HG02588 (cell line): ENCODE results near the gene EIF2A.
"Not testable (repeated sequence)": the region's sequence is repeated elsewhere in the genome, so short reads cannot be mapped to it uniquely, and the experiment has no call there.

Experiments
- ATAC-seq: cut with Tn5 transposase; IDR thresholded peaks from one replicate; pipeline ENCODE4 v1.9.1; 2021; ENCODE audit warnings: mild to moderate bottlenecking, moderate library complexity; ENCODE audit not compliant: unreplicated experiment

The EIF2A gene

GRCh38 chr3:150600647-150601530 is 54.3 kb downstream of the EIF2A start:
- not testable (repeated sequence) for ATAC-seq

GRCh38 chr3:150602426-150603152 is 56.0 kb downstream of the EIF2A start:
- peak; percentile 5 for ATAC-seq

GRCh38 chr3:150603153-150603979 is 56.8 kb downstream of the EIF2A start, which contains the start of gene SELENOT:
Gene SELENOT (plus strand): TSS chr3:150603321. CDS start chr3:150603363, 42 bp downstream.
- peak; percentile 60 for ATAC-seq

GRCh38 chr3:150603980-150604319 is 57.4 kb downstream of the EIF2A start:
- ATAC-seq, result peak; percentile 0

GRCh38 chr3:150605998-150606641 is 59.5 kb downstream of the EIF2A start:
- no peak for ATAC-seq

- no peak for ATAC-seq
Measured at GRCh38 chr3:150607267-150608065, 60.9 kb downstream of the EIF2A start.

- ATAC-seq, result no peak
Measured at GRCh38 chr3:150609988-150610387, 63.4 kb downstream of the EIF2A start.

- no peak for ATAC-seq
Measured at GRCh38 chr3:150610785-150611184, 64.2 kb downstream of the EIF2A start.

- ATAC-seq, result no peak
Measured at GRCh38 chr3:150611666-150612065, 65.1 kb downstream of the EIF2A start.

- no peak for ATAC-seq
Measured at GRCh38 chr3:150612494-150612893, 65.9 kb downstream of the EIF2A start.

GRCh38 chr3:150613034-150613433 is 66.4 kb downstream of the EIF2A start:
- no peak for ATAC-seq

- ATAC-seq, result no peak
Measured at GRCh38 chr3:150613709-150614480, 67.3 kb downstream of the EIF2A start.

- no peak for ATAC-seq
Measured at GRCh38 chr3:150620002-150620689, 73.6 kb downstream of the EIF2A start.

GRCh38 chr3:150622955-150623354 is 76.4 kb downstream of the EIF2A start:
- not testable (repeated sequence) for ATAC-seq

GRCh38 chr3:150623945-150624344 is 77.4 kb downstream of the EIF2A start:
- no peak for ATAC-seq

GRCh38 chr3:150626148-150626930 is 79.8 kb downstream of the EIF2A start:
- ATAC-seq, result no peak

GRCh38 chr3:150627557-150627956 is 81.0 kb downstream of the EIF2A start:
- no peak for ATAC-seq
